Nephron (organoid): ENCODE results near the gene THTPA.

Experiments used
- H3K27ac Mint-ChIP-seq, 3 experiments: 2 replicates each; pipeline ENCODE4 v1.8.0; 2020; ENCODE audit warnings: mixed read lengths in 3 of 3, mild to moderate bottlenecking in 2 of 3, moderate library complexity in 1 of 3
- H3K27me3 Mint-ChIP-seq: 2 replicates; pipeline ENCODE4 v1.8.0; 2021; ENCODE audit warnings: low read depth, mild to moderate bottlenecking, moderate library complexity, mixed read lengths
- H3K36me3 Mint-ChIP-seq: 2 replicates; pipeline ENCODE4 v1.8.0; 2020; ENCODE audit warnings: low read depth, mixed read lengths
- H3K4me1 Mint-ChIP-seq: 2 replicates; pipeline ENCODE4 v1.8.0; 2020; ENCODE audit warnings: mixed read lengths
- H3K4me3 Mint-ChIP-seq, 3 experiments: 2 replicates each; pipeline ENCODE4 v1.8.0; 2020; ENCODE audit warnings: mild to moderate bottlenecking in 3 of 3, mixed read lengths in 3 of 3, moderate library complexity in 2 of 3
- H3K9me3 Mint-ChIP-seq: 2 replicates; pipeline ENCODE4 v1.8.0; 2020; ENCODE audit warnings: mixed read lengths
- TF ChIP-seq, protein P1 (sequence below), 3 experiments: fragments of 200-600 bp; sonication (generic); IDR thresholded peaks; one replicate each; pipeline ENCODE4 v1.5.0; 2021; ENCODE audit warnings: antibody characterized with exemption in 3 of 3; ENCODE audit not compliant: unreplicated experiment in 3 of 3

THTPA gene

DNA sequence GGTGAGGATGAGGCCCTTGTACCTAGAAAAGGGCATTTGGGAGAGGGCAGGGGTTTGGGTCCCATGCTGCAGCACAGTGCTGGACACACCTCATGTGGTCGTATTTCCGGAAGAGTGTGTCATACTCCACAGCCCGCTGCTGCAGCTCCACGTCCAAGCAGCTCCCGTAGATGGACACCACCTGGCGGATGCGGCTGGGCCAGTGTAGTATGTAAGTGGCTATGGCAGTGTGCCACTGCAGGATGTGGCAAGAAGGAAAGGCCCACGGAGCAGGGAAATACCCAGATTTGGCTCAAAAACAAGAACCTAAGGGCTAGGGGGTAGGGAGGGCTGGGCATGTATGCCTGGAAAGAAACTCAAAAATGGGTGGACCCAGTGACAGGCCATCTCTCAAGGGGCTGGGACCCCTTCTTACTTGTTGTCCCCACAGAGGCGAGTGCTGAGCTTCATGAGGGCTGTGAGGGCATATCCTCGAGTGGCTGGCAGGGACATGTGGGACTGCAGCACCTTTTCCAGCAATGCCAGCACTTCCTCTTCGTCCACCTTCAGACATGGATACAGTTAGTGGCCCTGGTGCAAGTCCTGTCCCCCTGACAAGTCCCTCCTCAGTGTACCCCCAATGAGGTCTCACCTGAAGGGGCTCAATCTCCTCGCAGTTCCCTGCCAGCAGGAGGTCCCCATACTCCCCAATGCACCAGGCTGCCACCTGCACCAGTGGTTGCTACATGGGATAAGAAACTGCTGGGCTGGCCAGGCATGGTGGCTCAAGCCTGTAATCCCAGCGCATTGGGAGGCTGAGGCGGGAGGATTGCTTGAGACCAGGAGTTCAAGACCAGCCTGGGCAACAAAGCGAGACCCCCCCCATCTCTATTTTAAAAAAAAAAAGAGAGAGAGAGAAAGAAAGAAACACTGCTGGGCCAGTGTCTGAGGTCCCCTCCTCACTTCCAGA, 6.1 kb downstream of the THTPA start:
- TF ChIP-seq, protein P1, sequence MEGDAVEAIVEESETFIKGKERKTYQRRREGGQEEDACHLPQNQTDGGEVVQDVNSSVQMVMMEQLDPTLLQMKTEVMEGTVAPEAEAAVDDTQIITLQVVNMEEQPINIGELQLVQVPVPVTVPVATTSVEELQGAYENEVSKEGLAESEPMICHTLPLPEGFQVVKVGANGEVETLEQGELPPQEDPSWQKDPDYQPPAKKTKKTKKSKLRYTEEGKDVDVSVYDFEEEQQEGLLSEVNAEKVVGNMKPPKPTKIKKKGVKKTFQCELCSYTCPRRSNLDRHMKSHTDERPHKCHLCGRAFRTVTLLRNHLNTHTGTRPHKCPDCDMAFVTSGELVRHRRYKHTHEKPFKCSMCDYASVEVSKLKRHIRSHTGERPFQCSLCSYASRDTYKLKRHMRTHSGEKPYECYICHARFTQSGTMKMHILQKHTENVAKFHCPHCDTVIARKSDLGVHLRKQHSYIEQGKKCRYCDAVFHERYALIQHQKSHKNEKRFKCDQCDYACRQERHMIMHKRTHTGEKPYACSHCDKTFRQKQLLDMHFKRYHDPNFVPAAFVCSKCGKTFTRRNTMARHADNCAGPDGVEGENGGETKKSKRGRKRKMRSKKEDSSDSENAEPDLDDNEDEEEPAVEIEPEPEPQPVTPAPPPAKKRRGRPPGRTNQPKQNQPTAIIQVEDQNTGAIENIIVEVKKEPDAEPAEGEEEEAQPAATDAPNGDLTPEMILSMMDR (IDR thresholded peaks at IDR 0.05; ENCODE audit: unreplicated experiment in 3 of 3) = no peak
- H3K27me3 Mint-ChIP-seq = peaks cover under 1% of the 10 kb centered on the region
- peaks cover 16% of the 10 kb centered on the region for H3K4me1 Mint-ChIP-seq
- no peaks in the 10 kb centered on the region for H3K9me3 Mint-ChIP-seq
- peaks cover 21% of the 10 kb centered on the region for H3K36me3 Mint-ChIP-seq
- no peak overlapping the region for H3K27ac Mint-ChIP-seq
- no peak overlapping the region for H3K4me3 Mint-ChIP-seq

DNA sequence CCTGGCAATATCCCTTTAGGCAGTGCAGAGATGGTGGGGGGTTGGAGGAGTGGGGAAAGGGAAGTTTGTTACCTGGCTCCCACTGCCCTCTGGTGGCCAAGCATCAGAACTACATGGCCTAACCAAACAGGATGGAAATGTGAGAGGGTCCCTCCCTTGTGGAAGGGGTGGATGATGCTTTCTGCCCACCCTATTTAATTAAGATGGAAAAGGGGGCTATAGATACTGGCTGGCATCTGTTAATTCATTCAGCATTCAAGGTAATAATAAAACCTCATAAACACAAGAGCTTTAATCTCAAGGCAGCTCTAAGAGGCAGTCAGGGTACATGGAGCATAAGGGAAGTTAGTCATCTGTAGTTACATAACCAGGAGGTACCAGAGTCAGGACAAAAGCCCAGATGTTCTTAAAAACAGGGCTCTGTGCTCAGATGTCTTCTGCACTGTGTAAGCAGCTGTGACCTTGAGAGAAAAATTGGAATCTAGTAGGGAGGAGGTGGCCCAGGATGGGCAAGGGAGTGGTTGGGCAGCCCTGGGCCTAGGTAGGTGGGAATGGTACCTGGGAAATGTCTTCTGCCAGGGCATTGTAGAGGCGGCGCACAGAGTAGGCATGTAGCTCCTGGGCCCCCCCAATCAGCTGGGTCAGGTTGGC, 6.9 kb downstream of the THTPA start:
- H3K9me3 Mint-ChIP-seq = no peaks in the 10 kb centered on the region
- no peak overlapping the region for H3K27ac Mint-ChIP-seq
- H3K4me3 Mint-ChIP-seq = peak overlapping the region in 2 of 3 experiments; percentile 50 to 53
- H3K27me3 Mint-ChIP-seq = peaks cover 3% of the 10 kb centered on the region
- TF ChIP-seq, protein P1 (IDR thresholded peaks at IDR 0.05; ENCODE audit: unreplicated experiment in 3 of 3) = peak; percentile 88 to 96 (median 94)
- peaks cover 21% of the 10 kb centered on the region for H3K36me3 Mint-ChIP-seq
- H3K4me1 Mint-ChIP-seq = peaks cover 17% of the 10 kb centered on the region

DNA sequence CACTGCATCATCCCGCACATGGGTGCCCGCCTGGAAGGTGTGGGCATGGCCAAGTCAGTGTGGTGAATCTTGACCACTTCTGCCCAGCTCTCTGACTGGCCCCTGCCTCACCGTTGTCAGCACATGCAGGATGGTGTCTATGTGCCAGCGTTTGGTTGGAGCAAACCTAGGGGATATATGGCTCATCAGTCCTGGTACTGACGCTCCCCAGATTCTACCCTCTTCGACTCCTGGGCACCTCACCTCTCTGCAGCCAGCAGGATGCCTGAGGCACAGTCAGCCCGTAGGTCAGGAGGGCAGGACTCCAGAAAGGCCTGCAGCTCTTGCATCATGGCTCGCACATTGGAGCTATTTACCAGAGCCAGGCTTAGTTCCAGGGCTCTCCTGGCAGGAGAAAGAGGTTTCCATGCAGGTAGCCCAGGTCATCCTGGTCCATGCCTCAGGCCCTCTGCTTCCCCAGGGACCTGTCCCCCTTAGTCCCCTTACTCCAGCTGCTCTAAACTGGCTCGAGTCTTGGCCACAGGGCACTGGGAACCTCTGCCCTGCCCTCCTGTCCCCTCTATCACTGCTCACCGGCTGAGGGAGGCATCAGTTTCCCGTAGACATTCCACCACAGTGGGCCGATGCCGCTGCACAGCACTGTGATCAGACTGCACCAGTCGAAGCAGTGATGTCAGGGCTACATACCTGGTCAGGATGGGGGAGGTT, 7.6 kb downstream of the THTPA start:
- H3K27ac Mint-ChIP-seq = no peak overlapping the region
- H3K9me3 Mint-ChIP-seq = no peaks in the 10 kb centered on the region
- H3K4me1 Mint-ChIP-seq = peaks cover 19% of the 10 kb centered on the region
- peaks cover 21% of the 10 kb centered on the region for H3K36me3 Mint-ChIP-seq
- peaks cover 3% of the 10 kb centered on the region for H3K27me3 Mint-ChIP-seq
- TF ChIP-seq, protein P1 (IDR thresholded peaks at IDR 0.05; ENCODE audit: unreplicated experiment in 3 of 3) = no peak
- H3K4me3 Mint-ChIP-seq = peak overlapping the region in 2 of 3 experiments; percentile 17 to 69

DNA sequence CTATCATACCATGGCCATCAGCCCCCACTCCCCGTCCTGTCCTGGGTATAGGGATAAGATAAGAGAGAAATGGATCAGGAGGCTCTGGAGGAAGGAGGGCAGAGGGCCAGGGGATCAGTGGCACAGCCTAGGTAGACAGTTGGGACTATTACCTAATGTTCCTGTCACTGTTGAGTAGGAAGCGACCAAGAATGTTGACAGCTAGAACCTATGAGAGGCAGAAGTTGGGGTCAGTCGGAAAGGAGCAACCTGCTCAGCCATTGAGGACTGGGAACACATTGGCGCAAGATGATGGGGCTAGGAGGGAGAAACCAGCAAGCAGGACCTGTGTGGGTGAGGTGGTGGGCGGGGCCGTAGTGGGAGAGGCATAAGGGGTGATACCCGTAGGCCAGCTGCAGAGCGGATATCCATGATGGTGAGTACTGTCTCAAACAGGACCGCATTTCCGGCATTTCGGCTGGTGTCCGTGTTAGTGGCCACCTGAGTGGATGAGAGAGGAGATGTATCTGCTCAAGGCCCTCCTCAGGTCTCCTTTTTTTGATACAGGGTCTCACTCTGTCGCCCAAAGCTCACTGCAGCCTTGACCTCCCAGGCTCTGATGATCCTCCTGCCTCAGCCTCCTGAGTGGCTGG, 8.2 kb downstream of the THTPA start:
- Mint-ChIP-seq H3K4me3 (peak overlapping the region; percentile 17 to 69 (median 25)), H3K27me3 (peaks cover 3% of the 10 kb centered on the region), H3K27ac (no peak overlapping the region), H3K36me3 (peaks cover 21% of the 10 kb centered on the region), H3K9me3 (no peaks in the 10 kb centered on the region), H3K4me1 (peaks cover 26% of the 10 kb centered on the region)
- TF ChIP-seq, protein P1 (IDR thresholded peaks at IDR 0.05; ENCODE audit: unreplicated experiment in 3 of 3) = no peak

DNA sequence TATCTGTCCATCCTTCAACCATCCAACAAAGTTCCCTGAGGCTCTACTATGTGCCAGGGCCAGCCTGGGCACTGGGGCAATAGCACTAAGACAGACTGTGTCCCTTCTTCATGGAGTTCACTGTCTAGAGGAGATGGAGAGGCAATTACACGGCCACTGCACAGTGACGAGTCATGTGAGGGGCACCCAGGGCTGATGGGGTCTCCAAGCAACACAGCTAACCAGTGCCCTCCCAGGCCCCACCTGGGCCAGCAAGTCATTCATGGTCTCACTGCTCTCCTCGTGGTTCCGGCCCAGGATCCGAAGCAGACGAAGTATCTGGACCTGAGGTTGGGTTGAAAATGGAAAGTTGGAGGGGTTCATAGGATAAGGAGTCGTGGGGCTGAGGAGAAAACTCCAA, 8.8 kb downstream of the THTPA start:
- H3K4me3 Mint-ChIP-seq = peak overlapping the region; percentile 33 to 63 (median 52)
- H3K9me3 Mint-ChIP-seq = no peaks in the 10 kb centered on the region
- peaks cover 29% of the 10 kb centered on the region for H3K4me1 Mint-ChIP-seq

More for the DNA sequence above, 8.8 kb downstream of the THTPA start:
- TF ChIP-seq, protein P1 (IDR thresholded peaks at IDR 0.05; ENCODE audit: unreplicated experiment in 3 of 3) = no peak
- no peak overlapping the region for H3K27ac Mint-ChIP-seq
- H3K36me3 Mint-ChIP-seq = peaks cover 21% of the 10 kb centered on the region
- H3K27me3 Mint-ChIP-seq = peaks cover 3% of the 10 kb centered on the region
